SK-N-SH (cell line): ENCODE measurements around the gene PROM2. TPM values are rescaled to one million over a fixed set of nuclear protein-coding genes. Genes with fewer than 3 reads are reported as not detected.

Source experiments
- CTCF ChIA-PET: fragments of 300-600, 350-600 bp; formaldehyde crosslinking; extraction: SDS; loops from one replicate; lab custom pipeline; 2021; lab: Yijun Ruan, JAX
- POLR2A ChIA-PET: fragments of 350-600 bp; sonication (Branson Sonifier 250); formaldehyde crosslinking; extraction: SDS; loops from one replicate; lab custom pipeline; 2020; ENCODE audit warnings: antibody characterized with exemption, inconsistent platforms; lab: Yijun Ruan, JAX
- DNase-seq: peaks from one replicate; pipeline ENCODE4 v3.0.0; 2012
- H2AFZ ChIP-seq: fragments of 200-600 bp; sonication (generic); 2 replicates; pipeline ENCODE4 v1.8.1; 2016; ENCODE audit warnings: antibody characterized with exemption, mild to moderate bottlenecking, low read depth
- H3F3A ChIP-seq: fragments of 200-600 bp; sonication (generic); replicated peaks from 2 replicates; pipeline ENCODE3; 2016; ENCODE audit warnings: antibody characterized with exemption, mild to moderate bottlenecking; ENCODE audit not compliant: insufficient read depth
- H3K27ac ChIP-seq, 2 experiments: fragments of 200-500 bp in 1 of 2; fragments of 200-600 bp in 1 of 2; sonication (Bioruptor generic) in 1 of 2; sonication (generic), shearing (Covaris generic) in 1 of 2; 2 replicates each; pipeline versions ENCODE4 v1.5.1 to v1.6.1; 2014 to 2016; ENCODE audit warnings: low read depth in 2 of 2, inconsistent platforms in 1 of 2, low read length in 1 of 2, mild to moderate bottlenecking in 1 of 2, mixed read lengths in 1 of 2
- H3K27me3 ChIP-seq: fragments of 200-600 bp; sonication (generic), shearing (Covaris generic); 2 replicates; pipeline ENCODE4 v1.6.1; 2016; ENCODE audit warnings: mixed run types; ENCODE audit not compliant: insufficient read depth
- H3K36me3 ChIP-seq, 2 experiments: fragments of 200-500 bp in 1 of 2; fragments of 200-600 bp in 1 of 2; sonication (Bioruptor generic) in 1 of 2; sonication (generic) in 1 of 2; replicated peaks in 1 of 2; 2 replicates each; pipeline versions ENCODE3 to v1.5.1; 2014 to 2016; ENCODE audit warnings: low read length in 1 of 2, mild to moderate bottlenecking in 1 of 2; ENCODE audit not compliant: insufficient read depth in 2 of 2, control insufficient read depth in 1 of 2
- H3K4me1 ChIP-seq, 2 experiments: fragments of 200-500 bp in 1 of 2; fragments of 200-600 bp in 1 of 2; sonication (Bioruptor generic) in 1 of 2; sonication (generic), shearing (Covaris generic) in 1 of 2; 2 replicates each; pipeline versions ENCODE4 v1.5.1 to v1.6.1; 2014 to 2016; ENCODE audit warnings: low read depth in 1 of 2, low read length in 1 of 2, mixed run types in 1 of 2; ENCODE audit not compliant: insufficient read depth in 2 of 2, control insufficient read depth in 1 of 2
- H3K4me2 ChIP-seq: fragments of 200-600 bp; sonication (generic), shearing (Covaris generic); 2 replicates; pipeline ENCODE4 v1.6.1; 2017; ENCODE audit warnings: mixed run types
- H3K4me3 ChIP-seq, 2 experiments: fragments of 200-500 bp in 1 of 2; fragments of 200-600 bp in 1 of 2; sonication (Bioruptor generic) in 1 of 2; sonication (generic), shearing (Covaris generic) in 1 of 2; 2 replicates each; pipeline versions ENCODE4 v1.5.1 to v1.8.1; 2014 to 2016; ENCODE audit warnings: low read depth in 2 of 2, inconsistent platforms in 1 of 2, low read length in 1 of 2, mild to moderate bottlenecking in 1 of 2, mixed read lengths in 1 of 2, moderate library complexity in 1 of 2
- H3K79me2 ChIP-seq: fragments of 200-600 bp; sonication (generic); 2 replicates; pipeline ENCODE4 v1.8.1; 2017; ENCODE audit warnings: mild to moderate bottlenecking; ENCODE audit not compliant: insufficient read depth
- H3K9ac ChIP-seq: fragments of 200-600 bp; sonication (generic); 2 replicates; pipeline ENCODE4 v1.6.1; 2017; ENCODE audit warnings: mixed run types
- H3K9me2 ChIP-seq: fragments of 200-600 bp; sonication (generic); 2 replicates; pipeline ENCODE4 v1.6.1; 2017; ENCODE audit warnings: mixed run types
- H3K9me3 ChIP-seq: fragments of 200-600 bp; sonication (generic); 2 replicates; pipeline ENCODE4 v1.6.1; 2017; ENCODE audit warnings: mixed run types, mild to moderate bottlenecking, moderate library complexity
- H4K20me1 ChIP-seq: fragments of 200-600 bp; sonication (generic); 2 replicates; pipeline ENCODE4 v1.6.1; 2017; ENCODE audit warnings: mild to moderate bottlenecking, mixed run types; ENCODE audit not compliant: insufficient read depth
- CHD2 ChIP-seq: fragments of 150-350 bp; IDR thresholded peaks from 2 replicates; pipeline ENCODE4 v1.6.1; 2018; ENCODE audit warnings: low read length; ENCODE audit not compliant: partially characterized antibody
- CTCF ChIP-seq: fragments of 200-600 bp; sonication (generic); IDR thresholded peaks from 2 replicates; pipeline ENCODE4 v1.6.1; 2017; ENCODE audit warnings: antibody characterized with exemption, mild to moderate bottlenecking, moderate library complexity
- EZH2phosphoT487 ChIP-seq: fragments of 200-600 bp; sonication (generic); IDR thresholded peaks from 2 replicates; pipeline ENCODE4 v1.6.1; 2017; ENCODE audit warnings: low read depth, mixed run types, mild to moderate bottlenecking, antibody characterized with exemption, moderate library complexity, borderline replicate concordance
- FOXM1 ChIP-seq: IDR thresholded peaks from 2 replicates; pipeline ENCODE4 v1.4.0; 2012; ENCODE audit warnings: low read depth, mild to moderate bottlenecking
- GATA2 ChIP-seq: sonication (generic); formaldehyde crosslinking; IDR thresholded peaks from 2 replicates; pipeline ENCODE4 v1.5.0; 2020; ENCODE audit warnings: mild to moderate bottlenecking, missing genetic modification reagents
- MEF2A ChIP-seq: IDR thresholded peaks from 2 replicates; pipeline ENCODE4 v1.4.0; 2012; ENCODE audit warnings: low read depth, borderline replicate concordance
- NFIC ChIP-seq: IDR thresholded peaks from 2 replicates; pipeline ENCODE4 v1.4.0; 2012; ENCODE audit warnings: borderline replicate concordance
- POLR2AphosphoS5 ChIP-seq: IDR thresholded peaks from 2 replicates; pipeline ENCODE4 v1.6.1; 2012; ENCODE audit warnings: low read depth, low read length
- SMC3 ChIP-seq: IDR thresholded peaks from 2 replicates; pipeline ENCODE4 v1.6.1; 2012; ENCODE audit warnings: low read depth, low read length, improper control_type of control experiment
- TAF1 ChIP-seq: IDR thresholded peaks from 2 replicates; pipeline ENCODE4 v1.6.1; 2012; ENCODE audit warnings: low read depth, mild to moderate bottlenecking, low read length, moderate library complexity, borderline replicate concordance
- WGBS: methylation state at CpG from one replicate; pipeline ENCODE4 v1.1.6; 2017; ENCODE audit warnings: low lambda C conversion rate; 5-methylcytosine and 5-hydroxymethylcytosine counted together
- polyA plus RNA-seq, 3 experiments: library from polyadenylated mRNA; depleted of rRNA; stranded (reverse); fragments of >200 nt; gene quantifications; 2 replicates each; pipeline ENCODE4 v1.2.3, GENCODE V29; 2012
- TF ChIP-seq, protein P1 (sequence below): fragments of 150-350 bp; IDR thresholded peaks from 2 replicates; pipeline ENCODE4 v1.6.1; 2017; ENCODE audit warnings: antibody characterized with exemption, low read length, low read depth, borderline replicate concordance

PROM2 gene
- polyA plus RNA-seq, 1 of the 3 experiments (the other 2 are of a cell fraction), result 0.38 TPM

GRCh38 chr2:95267458-95268210 lies 6.6 kb upstream of the PROM2 start:
- Histone ChIP-seq H3K27me3 (no peaks in the 10 kb centered on the region), H3K4me3 (no peak overlapping the region), H3K36me3 (no peaks in the 10 kb centered on the region), H3K9ac (no peak overlapping the region), H3F3A (no peaks in the 10 kb centered on the region), H3K4me2 (no peak overlapping the region), H3K9me2 (no peaks in the 10 kb centered on the region), H2AFZ (no peak overlapping the region), H3K79me2 (no peaks in the 10 kb centered on the region), H3K9me3 (no peaks in the 10 kb centered on the region), H3K4me1 (no peaks in the 10 kb centered on the region), H4K20me1 (no peaks in the 10 kb centered on the region), H3K27ac (no peak overlapping the region)
- 49% methylated on average over 11 of the region's 11 CpGs for WGBS
- ChIA-PET CTCF (no interaction called here), POLR2A (no interaction called here)
- TF ChIP-seq MEF2A (no peak), NFIC (no peak)
- DNase-seq, result no peak

DNA sequence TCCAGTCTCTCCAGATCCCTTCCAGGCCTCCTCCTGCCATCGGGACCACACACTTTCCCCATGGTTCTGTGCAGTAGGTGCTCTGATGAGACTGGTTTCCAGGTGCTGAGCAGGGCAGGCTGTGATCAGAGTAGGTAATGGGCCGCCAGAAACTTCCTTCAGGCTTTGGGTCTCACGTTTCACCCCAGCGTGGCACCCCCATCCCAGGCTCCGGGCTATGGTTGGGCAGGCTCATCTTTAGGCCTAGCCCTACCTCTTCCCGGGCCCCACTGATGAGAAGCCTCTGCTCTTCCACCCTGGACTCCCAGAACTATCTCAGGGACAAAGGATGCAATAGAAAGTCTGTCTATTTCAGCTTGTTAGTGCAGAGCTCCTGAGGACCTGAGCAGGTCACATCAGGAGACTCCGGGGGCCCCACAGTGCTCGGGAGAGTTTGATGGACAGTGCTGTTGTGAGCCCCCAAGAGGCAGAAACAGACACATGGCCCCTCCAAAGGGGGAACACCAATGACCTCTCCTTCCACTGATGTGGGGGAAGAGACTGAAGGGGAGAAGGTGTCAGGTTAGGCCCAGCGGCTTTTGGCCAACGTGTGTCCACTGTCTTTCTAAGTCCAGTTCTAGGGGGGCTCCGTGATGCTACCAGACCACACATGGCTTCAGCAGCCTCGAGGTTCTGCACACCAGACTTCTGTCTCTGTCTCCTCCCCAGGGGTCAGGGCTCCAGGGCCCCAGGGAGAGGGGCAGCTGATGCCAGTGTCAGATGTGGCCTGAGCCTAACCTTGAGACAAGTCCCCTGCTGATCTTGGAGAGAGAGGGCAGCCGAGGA lies 5.8 kb upstream of the PROM2 start:
- no peaks in the 10 kb centered on the region for H3K9me3 ChIP-seq
- no peak overlapping the region for H3K4me2 ChIP-seq
- no peaks in the 10 kb centered on the region for H3K9me2 ChIP-seq
- H3K79me2 ChIP-seq, result no peaks in the 10 kb centered on the region
- H3K4me3 ChIP-seq, result no peak overlapping the region
- no peak overlapping the region for H2AFZ ChIP-seq
- no peaks in the 10 kb centered on the region for H3K27me3 ChIP-seq
- WGBS, result 33% methylated on average over 11 of the region's 13 CpGs
- no peaks in the 10 kb centered on the region for H4K20me1 ChIP-seq
- H3F3A ChIP-seq, result no peaks in the 10 kb centered on the region
- no peak overlapping the region for H3K27ac ChIP-seq
- POLR2A ChIA-PET, result no interaction called here
- DNase-seq, result no peak
- no peaks in the 10 kb centered on the region for H3K36me3 ChIP-seq
- no peaks in the 10 kb centered on the region for H3K4me1 ChIP-seq
- TF ChIP-seq, protein P1, sequence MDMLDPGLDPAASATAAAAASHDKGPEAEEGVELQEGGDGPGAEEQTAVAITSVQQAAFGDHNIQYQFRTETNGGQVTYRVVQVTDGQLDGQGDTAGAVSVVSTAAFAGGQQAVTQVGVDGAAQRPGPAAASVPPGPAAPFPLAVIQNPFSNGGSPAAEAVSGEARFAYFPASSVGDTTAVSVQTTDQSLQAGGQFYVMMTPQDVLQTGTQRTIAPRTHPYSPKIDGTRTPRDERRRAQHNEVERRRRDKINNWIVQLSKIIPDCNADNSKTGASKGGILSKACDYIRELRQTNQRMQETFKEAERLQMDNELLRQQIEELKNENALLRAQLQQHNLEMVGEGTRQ, result no peak
- no peak for TF ChIP-seq TAF1
- no peak for TF ChIP-seq EZH2phosphoT487
- no peak for TF ChIP-seq CHD2
- TF ChIP-seq FOXM1, result no peak
- TF ChIP-seq SMC3, result no peak
- no peak for TF ChIP-seq CTCF
- TF ChIP-seq POLR2AphosphoS5, result no peak
- no peak for TF ChIP-seq GATA2 (CRISPR knock-in tag)
- TF ChIP-seq, all 33 proteins: peak for 0
- H3K9ac ChIP-seq, result no peak overlapping the region
- CTCF ChIA-PET, result no interaction called here
